Hepatic stellate cell (primary cell): Measurements from ENCODE around the gene MEGF10.

ENCODE experiments used
- DNase-seq: peaks from one replicate; pipeline ENCODE4 v3.0.0; 2011; ENCODE audit warnings: low spot score

MEGF10 gene

DNA sequence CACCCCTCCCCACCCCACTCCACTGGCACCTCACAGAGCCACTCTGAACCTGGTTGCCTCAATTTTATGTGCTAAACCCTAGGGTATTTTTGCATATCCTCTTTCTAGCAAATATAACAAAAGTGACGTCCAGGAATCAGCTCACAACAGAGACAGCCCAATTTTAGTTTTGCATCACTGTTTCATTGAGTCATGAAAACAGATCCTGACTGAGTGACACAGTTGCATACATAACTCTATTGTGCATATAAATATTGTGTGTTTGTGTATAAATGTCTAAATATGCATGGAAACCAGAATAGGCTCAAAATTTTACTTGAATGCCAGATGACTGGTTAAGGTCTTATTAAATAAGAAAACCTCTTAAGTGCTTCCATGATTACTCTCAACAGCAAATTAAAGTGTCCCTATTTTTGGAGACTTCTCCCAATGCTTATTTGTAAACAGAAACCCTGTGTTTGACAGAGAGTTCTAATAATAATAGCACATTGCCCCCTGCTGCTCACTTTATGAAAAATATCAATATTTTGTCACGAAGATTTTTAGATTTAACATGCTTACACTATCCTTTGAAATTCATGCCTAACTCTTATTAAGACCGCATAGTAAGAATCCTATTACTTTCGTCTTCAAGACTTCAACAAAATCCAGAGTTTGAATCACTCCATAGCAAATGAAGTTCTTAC is 151.3 kb downstream of the MEGF10 start:
- no peak for DNase-seq

DNA sequence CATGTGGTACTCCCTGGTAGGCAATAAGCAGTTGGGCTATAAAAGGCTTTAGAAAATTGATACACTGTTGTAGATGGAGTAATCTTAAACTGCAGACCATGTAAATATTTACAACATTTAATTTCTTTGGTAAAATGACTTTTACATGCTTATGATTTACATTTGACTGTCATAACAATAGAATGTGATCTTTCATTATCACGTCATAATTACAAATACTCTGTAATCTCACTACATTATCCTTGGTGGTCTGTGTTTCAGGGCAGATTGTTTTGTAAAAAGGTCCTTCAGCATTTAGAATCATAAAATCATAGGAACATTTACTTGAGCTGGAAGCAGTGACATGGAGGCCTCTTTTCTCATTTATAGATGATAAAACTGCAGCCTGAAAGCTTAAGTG is 153.6 kb downstream of the MEGF10 start:
- DNase-seq, result no peak

DNA sequence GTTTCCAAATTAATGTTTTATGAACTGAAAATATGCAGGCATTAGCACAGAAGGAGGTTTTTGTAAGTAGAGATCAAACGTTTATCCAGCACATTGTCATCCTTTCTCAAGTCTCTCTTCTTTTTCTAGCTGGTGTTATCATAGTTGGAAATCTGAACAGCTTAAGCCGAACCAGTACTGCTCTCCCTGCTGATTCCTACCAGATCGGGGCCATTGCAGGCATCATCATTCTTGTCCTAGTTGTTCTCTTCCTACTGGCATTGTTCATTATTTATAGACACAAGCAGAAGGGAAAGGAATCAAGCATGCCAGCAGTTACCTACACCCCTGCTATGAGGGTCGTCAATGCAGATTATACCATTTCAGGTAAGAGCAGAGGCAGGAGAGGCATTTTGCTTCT is 154.7 kb downstream of the MEGF10 start:
- DNase-seq, result no peak

DNA sequence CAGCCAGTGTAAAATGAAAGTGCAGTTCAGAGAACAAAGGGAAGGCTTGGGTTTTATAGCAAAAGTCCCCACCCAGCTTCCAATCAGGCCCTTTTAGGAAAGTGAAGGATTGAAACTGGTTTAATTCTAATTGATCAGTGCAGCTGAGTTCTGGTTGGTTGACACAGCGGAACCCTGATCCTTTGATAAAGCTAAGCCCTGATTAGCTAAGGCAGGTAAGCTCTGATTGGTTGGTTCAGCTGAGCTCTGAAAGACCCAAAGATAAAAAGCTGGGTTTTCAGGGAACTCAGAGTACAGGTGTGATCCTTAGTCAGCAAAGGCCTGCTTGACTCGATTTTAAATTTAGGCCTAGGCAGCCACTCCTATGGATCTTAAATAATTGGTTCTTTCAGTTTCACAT is 156.0 kb downstream of the MEGF10 start:
- no peak for DNase-seq

DNA sequence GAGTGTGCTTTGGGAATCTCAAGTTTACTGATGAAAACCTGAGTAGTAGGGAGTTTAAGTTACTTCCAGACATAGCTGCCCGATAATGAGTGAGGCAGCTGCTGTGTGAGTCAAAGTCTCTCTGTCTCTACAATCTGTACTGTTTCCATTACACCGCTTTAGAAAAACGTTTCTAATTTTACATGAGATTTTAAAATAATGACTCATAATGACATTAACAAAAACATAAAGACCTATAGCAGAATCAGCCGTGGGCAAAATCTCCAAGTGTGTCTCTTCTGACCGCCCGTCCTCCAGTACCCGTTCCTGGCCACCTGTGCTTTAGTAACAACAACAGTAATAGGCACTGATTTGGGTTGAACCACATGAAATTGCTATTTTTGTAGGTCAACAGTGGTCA is 157.2 kb downstream of the MEGF10 start:
- peak; percentile 23 for DNase-seq

DNA sequence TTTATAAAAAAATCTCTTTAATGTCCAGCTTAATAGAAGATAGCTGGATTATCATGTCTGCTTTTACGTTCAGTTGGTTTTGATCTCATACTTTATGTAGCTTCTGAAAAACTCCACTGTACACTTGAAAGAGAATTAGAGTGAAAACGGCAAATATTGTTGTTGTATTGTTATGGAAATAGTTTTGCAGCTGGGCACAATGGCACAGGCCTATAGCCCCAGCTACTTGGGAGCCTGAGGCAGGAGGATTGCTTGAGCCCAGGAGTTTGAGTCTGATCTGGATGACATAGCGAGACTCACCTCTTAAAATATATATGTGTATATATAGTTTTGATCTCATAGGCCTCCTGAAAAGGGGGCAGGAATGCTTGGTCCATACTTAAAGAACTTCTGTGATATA is 159.4 kb downstream of the MEGF10 start:
- DNase-seq, result no peak

DNA sequence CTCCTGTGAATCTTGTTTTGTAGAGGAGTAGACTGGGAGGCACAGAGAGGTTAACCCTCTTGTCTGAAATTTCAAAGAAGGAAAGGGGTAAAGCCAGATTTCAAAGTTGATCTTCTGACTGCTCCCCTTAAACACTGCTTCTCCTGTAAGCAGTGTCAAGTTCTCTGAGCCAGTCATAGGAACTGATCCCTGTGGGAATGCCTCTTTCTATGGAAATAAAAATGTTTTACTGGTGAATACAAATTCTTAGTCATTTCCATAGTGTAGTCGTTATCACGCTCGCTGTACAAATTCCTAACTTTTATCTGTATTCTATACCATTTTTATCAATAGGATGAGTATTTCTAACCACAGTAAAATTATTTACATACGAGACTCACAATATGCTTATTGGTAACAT is 160.5 kb downstream of the MEGF10 start:
- DNase-seq, result no peak

DNA sequence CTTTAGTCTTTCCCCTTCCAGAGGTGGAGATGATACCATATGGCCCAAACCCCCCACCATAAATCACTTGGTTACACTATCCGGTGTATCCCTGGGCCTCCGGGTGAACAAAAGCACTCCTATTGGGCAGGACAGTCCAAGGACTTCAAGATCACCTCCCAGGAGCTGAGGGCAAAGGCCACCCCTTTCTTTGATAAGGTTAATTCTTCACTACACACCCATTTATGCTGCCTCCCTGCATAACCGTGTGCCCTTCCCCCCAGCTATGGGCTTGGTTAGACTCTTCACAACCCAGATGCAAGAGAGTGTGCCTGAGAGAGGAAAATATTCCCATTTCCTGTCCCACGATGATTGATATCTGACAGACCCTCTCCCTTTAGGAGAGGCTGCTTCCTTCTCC is 162.0 kb downstream of the MEGF10 start:
- no peak for DNase-seq

DNA sequence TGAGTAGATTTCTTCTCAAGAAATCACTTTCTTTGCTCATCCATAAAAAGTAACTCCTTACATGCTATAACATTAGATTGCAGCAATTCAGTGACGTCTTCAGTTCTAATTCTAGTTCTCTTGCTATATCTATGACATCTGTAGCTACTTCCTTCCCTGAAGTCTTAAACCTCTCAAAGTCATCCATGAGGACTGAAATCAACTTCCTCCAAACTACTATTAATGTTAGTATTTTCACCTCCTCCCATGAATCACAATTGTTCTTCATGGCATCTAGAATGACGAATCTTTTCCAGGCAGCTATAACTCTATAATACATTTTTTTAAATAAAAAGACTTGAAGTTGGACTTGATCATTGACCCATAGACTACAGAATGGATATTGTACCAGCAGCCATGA is 180.6 kb downstream of the MEGF10 start:
- DNase-seq, result no peak

DNA sequence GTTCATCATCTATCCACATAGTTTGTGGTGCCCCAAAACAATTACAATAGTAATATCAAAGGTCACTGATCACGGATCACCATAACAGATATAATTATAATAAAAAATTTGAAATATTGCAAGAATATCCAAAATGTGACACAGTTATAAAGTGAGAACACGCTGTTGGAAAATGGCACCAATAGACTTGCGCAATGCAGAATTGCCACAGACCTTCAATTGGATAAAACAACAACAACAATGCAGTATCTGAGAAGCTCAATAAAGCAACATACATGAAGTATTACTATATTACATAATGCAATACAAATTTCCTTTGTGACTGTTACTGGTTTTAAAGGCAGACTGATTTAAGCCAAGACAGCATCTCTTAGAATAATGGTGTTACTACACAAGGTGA is 182.1 kb downstream of the MEGF10 start:
- no peak for DNase-seq

DNA sequence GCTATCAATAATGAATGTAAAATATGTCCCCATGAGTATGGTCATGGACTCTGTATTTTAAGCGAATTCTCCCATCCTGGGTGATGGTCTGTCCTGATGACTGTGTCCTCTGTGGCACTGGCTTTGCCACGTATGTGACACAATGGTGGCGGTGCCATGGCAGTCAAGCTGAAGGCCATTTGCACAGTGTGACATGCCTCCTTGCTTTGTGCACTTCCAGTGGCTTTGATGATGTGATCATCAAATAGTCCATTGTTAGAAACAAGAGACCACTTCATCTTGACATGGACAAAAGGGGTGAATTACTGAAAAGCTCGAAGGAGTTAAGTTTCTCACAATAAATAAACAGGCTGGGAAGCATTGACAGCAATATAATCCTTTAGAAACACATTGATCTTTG is 195.9 kb downstream of the MEGF10 start:
- DNase-seq, result no peak

DNA sequence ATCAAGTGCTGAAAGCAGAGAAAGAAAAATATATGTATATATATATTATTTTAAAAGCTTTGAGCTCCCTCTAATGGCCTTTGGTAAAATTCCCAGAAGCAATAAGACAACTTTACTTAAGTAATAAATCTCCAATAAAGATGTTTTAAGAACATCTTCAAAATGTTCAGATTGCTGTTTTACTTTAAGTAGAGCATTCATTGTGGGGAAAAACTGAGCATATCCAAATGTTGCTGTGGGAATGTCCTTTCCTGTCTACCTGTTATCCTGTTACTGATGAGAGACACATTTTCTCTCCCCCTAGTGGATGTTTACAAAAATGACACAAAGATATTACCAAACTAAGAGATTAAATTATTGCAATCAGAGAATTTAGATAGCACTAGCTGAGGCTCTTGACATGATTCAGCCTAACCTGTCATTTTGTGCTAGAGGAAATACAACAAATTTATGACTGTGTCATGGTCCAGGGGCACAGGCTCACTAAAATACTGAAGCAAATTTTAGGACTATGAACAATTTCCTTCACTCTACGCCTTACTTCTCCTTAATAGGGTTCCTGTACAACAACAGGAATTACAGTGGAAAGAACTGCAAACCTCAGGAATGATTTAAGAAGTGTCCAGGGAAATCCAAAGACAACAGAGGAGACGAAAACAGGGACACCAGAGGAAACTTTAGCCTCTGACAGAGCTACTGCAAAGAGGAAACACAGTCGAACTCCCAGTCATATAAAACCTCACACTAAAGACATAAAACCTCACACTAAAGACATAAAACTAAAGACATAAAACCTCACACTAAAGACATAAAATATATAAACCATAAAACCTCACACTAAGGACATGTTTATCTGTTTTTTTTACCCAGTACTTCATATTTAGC is 202.5 kb downstream of the MEGF10 start:
- no peak for DNase-seq

DNA sequence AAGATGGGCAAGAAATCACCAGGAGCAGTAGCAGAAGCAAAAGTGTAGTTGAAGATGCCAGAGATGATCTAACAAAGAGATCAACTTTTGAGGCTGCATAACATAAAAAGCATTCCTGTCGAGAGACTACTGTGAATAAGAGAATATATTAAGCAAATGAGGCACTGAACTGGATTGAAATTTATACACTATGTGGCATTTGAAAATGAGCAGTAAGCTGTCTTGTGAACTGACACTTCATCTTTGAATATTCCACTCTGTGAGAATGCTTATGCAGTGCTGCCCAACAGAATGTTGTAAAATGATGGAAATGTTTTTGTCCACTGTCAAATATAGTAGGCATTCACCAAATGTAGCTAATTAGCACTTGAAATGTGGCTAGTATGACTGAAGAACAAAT is 208.0 kb downstream of the MEGF10 start:
- DNase-seq, result no peak

DNA sequence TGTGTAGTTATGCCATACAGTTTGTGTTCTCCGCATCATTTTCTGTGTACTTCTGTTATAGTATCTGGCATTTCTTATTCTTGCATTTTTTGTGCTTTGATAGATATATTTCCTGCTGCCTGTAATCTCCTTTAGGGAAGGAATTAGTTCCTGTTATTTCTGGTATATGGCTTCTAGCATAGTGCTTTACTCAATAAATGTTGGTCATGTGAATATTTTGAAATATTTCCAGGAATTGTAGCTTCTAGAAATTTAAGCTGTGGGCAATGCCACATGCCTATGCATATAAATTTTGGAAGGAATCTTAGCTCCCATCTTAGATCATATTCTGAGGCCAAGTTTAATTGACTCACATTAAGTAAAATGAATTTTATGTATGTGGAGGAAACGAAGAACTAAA is 215.3 kb downstream of the MEGF10 start:
- no peak for DNase-seq

DNA sequence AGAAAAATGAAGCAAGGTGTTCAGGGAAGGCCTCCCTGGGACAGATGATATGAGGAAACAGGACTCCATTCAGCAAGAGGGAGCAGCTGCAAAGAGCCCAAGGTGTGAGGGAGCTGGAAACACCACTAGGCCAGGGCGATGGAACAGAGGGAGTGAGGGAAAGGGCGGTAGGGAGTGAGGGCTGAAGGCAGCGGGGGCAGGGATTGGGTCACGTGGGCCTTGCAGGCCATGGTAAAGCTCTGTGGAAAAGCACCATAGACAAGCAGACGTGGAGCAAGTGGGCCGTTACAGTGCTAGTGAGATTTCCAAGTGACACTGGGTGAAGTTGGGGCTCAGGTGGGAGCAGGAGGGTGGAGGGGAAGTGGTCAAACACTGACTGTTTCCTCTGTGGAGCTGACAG is 216.0 kb downstream of the MEGF10 start:
- no peak for DNase-seq

DNA sequence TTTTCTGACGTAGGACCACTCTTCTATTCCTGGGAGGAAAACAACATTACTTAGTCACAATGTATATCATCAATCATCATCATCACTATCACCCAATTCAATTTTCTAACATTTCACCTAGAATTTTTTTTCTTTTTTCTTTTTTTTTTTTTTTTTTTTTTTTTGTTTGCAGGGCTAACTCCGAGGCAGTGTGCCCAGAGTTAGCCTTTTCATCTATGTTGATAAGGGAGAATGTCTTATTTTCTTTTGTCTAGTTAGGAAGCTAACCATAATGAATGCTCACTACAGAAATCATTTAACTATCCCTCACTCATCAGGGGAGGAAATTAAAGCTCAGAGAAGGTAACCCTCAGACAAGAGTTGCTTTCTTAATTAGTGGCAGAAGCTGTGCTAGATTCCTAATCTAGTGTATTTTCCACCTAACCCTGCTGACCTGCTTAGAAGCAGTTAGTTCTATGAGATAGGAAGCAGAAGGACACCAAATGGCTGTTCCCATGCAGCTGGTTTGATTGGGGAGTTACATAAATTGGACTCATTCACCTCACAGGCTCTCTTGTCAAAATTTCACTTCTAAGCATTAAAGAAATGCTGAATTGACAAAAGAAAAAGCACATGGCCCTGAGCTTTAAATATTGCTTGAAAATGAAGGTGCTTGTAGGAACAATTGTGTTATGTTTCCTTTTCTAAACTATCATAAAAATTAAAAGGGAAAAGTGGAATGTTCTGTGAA is 218.2 kb downstream of the MEGF10 start:
- DNase-seq, result no peak
